ENCODE measurements around the gene ARHGEF28.
A peak's percentile ranks its signal among the peaks of the same experiment; 100 is the strongest.

The ARHGEF28 gene

DNA sequence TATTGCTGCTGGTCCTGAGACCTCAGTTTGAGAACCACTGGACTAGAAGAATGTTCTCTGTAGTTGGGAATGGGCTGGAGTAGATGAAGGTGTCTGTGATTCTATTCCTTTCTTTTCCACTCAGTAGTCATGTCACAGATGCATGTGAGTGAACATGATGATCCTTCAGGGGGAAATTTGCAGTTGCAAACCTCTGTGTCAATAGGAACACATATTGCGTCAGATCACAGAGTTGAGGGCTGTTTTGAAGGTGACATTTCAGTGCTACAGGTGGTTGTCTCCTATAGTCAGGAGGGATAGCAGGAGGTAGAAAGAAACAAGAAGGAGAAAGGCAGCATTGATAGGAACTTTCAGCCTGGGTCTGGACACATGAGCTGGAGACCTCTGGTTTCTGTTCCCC, 239.3 kb downstream of the ARHGEF28 start:
- no peak for DNase-seq

- DNase-seq = no peak
Measured at GRCh38 chr5:73867345-73868335, 241.6 kb downstream of the ARHGEF28 start.

- DNase-seq = no peak
Measured at GRCh38 chr5:73883646-73884045, 257.6 kb downstream of the ARHGEF28 start.

DNA sequence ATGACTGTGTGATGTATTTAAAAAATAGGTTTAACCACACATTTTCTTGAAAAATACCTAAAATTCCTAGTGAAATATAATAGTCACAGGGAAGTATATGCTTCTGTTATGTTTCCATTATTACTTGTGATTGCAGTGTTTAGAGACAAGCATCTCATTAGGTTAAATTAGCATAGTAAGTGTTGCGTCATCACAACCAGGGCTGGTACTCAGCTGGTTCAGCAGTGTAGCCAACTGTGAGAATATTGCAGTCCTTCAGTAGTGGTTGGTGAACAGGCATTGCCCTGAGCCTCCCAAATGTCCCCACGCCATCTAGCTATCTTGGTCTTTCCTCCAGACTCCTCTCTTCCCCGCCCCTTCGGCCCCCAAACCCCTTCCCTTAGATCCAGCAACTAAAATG, 261.7 kb downstream of the ARHGEF28 start:
- no peak for DNase-seq

DNA sequence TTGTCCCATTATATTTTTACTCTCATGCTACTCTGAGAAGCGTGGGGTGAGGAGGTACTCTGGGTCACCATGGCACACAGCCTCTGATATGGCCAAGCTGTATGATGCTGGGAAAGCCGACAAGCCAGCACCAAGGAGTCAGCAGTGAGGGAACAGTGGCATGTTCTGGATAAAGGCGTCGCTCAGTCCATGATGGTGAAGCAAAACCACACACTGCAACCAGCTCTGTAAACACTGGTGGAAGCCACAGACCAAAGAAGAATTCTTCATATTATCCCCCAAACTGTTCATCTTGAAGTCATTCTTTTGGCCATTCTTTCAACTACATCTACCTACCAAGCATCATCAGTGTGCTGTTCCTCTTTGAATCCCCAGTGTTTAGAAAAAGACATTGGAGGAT, 264.6 kb downstream of the ARHGEF28 start:
- no peak for DNase-seq

DNA sequence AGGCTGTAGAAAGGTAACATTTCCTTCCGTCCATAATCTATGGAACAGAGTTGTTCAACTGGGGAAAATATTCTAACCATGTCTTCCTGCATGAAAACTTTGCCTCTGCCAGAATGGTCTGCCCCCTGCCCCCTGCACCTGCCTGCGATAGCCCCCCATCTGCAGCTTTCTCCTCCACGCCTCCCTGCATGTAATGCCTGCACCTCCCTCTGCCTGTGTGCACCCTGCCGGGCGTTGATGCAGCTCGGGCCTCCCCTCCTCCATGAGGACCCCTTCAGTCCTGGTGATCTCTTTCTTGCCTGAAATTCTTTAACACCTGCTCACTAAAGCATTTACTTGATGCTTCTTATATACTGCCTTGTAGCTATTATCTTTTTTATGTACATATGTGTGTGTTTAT, 266.2 kb downstream of the ARHGEF28 start:
- DNase-seq = no peak

DNA sequence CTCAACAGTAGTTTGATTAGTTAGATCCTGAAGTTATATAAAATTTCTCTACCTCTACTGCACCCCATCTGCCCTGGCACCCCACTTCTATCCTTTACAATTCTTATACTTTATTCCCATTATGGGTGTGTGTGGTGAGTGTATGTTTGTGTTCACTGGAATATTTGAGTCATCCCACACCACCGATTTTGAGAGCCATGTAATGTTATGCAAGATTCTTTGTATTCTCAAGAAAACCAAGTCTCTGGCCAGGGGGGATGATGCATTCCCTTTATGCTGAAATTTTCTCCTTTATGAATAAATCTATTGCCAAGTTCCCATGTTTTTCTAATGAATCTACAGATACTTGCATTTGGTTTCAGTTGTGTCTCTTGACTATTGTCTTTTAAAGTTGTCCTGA, 266.8 kb downstream of the ARHGEF28 start:
- DNase-seq = no peak

DNA sequence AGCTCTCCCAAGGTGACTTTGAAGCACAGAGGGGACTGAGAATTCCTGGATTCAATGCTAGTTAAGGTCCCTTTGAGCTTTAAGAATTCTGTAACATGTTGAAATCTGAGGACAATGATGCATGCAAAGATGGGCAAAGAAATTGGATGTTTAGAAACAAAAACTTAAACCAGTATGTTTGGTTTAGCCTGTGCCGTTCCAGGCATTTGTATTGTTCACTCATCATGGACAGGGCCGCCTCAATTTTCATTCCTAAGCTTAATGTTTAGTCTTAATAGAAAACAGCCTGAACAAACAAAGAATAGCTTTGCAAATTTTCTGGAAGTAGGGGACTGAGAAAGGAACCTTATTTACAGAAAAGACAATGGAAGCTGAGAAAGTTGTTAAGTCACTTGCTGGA, 267.8 kb downstream of the ARHGEF28 start:
- DNase-seq = no peak

GRCh38 chr5:73894860-73895259, 268.9 kb downstream of the ARHGEF28 start:
- DNase-seq = no peak

DNA sequence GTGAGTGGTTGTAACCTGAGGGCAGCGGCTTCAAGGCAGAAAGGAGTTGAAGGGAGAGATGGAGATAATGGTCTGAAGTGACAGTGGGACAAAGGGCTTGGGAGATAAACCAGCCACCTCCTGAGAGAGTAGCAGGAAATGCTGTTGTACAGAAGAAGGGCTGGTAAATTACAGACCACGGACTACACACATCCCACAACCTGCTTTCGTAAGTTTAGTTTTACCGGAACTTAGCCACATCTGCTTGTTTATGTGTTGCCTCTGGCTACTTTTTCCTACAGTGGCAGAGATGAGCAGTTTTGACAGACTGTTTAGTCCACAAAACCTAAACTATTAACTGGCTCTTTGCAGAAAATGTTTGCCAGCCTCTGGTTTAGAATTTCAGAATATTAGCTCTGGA, 269.5 kb downstream of the ARHGEF28 start:
- DNase-seq = no peak

GRCh38 chr5:73896097-73896496, 270.1 kb downstream of the ARHGEF28 start:
- no peak for DNase-seq

GRCh38 chr5:73896668-73897067, 270.7 kb downstream of the ARHGEF28 start:
- DNase-seq = no peak

- no peak for DNase-seq
Measured at GRCh38 chr5:73897893-73898292, 271.9 kb downstream of the ARHGEF28 start.

DNA sequence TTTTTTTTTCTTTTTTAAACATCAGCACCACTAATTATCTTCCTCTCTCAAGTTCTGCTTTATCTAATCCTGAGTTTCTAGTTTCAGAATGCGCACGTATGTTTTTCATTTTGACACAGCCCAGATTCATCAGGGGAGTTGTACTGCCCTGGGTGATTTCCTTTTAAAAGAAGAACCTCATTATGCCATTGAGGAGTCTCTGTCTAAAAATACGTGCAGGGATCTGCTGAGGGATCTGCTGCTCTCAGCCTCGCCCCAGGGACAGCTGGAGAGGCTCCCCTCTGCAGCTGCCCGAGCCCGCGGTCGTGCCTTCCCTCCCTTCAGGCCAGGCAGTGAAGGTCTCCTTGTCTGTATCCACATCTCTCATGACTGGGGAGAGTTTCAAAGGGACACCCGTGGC, 273.1 kb downstream of the ARHGEF28 start:
- no peak for DNase-seq

GRCh38 chr5:73899916-73900315, 273.9 kb downstream of the ARHGEF28 start:
- no peak for DNase-seq

- DNase-seq = no peak
Measured at GRCh38 chr5:73900566-73900965, 274.6 kb downstream of the ARHGEF28 start.

DNA sequence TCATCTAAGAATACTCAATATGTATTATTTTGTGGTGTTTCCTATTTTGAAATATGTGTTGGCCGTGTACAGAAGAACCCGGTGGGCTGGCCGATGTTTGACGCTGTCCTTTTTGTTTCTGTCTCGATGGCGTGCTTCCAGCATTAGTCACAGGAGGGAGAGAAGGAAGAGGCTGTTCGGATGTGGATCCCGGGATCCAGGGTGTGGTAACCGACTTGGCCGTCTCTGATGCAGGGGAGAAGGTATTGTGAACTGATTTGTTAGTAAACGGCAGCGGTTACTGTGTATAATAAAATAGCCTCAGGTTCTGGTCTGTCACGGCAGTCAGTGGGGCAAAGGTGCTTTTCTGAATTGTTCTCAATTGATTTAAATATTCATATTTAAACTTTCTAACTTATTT, 275.0 kb downstream of the ARHGEF28 start:
- DNase-seq = no peak

GRCh38 chr5:73901455-73901854, 275.5 kb downstream of the ARHGEF28 start:
- peak; percentile 24 for DNase-seq

DNA sequence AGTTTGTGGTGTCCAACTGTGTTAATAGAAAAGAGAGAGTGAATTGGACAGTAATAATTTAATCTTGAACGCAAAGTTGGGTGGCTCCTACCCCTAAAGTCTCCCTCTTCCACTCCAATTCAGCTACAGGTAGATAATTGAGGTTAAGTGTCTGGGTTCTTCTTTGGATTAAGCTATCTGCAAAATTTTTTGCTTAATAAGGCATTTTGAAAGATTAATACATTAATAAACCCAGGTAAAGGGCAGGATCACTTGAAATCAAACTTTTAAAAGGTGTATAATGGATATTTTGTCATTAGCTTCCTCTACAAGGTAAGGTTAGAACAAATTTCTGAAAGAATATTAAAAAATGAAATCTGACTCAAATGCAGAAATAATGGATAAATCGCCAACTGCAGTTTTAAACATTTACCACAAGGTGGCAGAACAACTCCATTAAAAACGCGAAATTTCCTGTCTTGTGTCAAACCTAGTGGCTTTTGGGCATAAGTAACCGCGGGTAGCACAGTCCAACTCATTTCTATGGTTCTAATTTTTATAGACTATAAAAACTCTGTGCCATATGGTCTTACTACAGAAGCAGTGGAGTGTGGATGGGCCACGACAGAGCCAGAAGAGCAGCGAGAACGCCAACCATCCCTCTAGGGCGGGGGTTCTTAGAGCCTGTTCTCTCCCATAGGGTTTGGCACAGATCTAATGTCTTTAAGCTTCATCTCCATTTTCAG, 276.5 kb downstream of the ARHGEF28 start:
- peak; percentile 77 for DNase-seq

GRCh38 chr5:73903169-73903568, 277.2 kb downstream of the ARHGEF28 start:
- DNase-seq = no peak

GRCh38 chr5:73906277-73906676, 280.3 kb downstream of the ARHGEF28 start:
- DNase-seq = no peak

GRCh38 chr5:73907164-73907563, 281.2 kb downstream of the ARHGEF28 start:
- DNase-seq = no peak

- DNase-seq = no peak
Measured at GRCh38 chr5:73908395-73908794, 282.4 kb downstream of the ARHGEF28 start.

DNA sequence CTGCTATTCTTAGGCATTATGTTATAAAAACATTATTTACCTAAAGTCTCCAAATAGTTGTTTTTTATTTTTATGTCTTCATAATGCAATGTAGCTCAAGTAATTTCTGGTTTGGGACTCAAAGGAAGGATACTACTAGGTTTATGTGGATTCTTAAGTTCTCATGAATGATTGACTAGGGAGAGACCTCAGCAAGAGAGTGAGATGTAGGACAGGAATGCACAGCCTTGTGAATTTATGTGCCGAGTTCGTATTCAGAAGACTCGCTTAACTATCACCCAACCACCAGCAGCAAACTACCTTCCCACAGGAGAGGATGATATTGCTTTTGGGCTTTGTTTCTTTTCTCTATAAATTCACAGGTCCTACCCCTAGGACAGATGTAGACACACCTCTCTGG, 282.9 kb downstream of the ARHGEF28 start:
- no peak for DNase-seq

Measured in NCI-H2171 (cell line).